Measurements from ENCODE around the gene PHF5A.
"Not testable (repeated sequence)": the region's sequence is repeated elsewhere in the genome, so short reads cannot be mapped to it uniquely, and the experiment has no call there.

The PHF5A gene

DNA sequence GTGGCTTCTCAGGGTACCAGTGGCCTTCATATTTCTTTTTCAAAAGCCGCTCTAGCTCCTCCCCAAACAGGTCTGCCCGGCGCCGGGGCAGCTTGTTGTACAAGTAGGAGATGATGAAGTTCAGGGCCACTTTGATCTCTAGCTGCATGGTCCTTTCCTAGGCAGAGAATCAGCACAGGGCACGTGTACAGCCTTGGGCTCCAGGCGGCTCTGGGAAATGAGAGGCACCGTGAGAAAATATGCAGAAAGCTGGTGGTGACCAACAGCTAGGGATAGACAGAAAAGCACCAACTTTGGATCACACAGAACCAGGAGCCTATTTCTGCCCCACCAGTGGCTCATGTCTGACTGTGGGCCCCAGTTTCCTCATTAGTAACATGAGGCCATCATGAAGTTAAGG lies 31.3 kb downstream of the PHF5A start:
- H3K4me3 ChIP-seq (ENCODE audit: low read depth, low read length), result no peak overlapping the region
- TF ChIP-seq, protein P1, sequence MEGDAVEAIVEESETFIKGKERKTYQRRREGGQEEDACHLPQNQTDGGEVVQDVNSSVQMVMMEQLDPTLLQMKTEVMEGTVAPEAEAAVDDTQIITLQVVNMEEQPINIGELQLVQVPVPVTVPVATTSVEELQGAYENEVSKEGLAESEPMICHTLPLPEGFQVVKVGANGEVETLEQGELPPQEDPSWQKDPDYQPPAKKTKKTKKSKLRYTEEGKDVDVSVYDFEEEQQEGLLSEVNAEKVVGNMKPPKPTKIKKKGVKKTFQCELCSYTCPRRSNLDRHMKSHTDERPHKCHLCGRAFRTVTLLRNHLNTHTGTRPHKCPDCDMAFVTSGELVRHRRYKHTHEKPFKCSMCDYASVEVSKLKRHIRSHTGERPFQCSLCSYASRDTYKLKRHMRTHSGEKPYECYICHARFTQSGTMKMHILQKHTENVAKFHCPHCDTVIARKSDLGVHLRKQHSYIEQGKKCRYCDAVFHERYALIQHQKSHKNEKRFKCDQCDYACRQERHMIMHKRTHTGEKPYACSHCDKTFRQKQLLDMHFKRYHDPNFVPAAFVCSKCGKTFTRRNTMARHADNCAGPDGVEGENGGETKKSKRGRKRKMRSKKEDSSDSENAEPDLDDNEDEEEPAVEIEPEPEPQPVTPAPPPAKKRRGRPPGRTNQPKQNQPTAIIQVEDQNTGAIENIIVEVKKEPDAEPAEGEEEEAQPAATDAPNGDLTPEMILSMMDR (IDR thresholded peaks at IDR 0.05; ENCODE audit: borderline replicate concordance, insufficient read depth, low read depth, low read length), result no peak

DNA sequence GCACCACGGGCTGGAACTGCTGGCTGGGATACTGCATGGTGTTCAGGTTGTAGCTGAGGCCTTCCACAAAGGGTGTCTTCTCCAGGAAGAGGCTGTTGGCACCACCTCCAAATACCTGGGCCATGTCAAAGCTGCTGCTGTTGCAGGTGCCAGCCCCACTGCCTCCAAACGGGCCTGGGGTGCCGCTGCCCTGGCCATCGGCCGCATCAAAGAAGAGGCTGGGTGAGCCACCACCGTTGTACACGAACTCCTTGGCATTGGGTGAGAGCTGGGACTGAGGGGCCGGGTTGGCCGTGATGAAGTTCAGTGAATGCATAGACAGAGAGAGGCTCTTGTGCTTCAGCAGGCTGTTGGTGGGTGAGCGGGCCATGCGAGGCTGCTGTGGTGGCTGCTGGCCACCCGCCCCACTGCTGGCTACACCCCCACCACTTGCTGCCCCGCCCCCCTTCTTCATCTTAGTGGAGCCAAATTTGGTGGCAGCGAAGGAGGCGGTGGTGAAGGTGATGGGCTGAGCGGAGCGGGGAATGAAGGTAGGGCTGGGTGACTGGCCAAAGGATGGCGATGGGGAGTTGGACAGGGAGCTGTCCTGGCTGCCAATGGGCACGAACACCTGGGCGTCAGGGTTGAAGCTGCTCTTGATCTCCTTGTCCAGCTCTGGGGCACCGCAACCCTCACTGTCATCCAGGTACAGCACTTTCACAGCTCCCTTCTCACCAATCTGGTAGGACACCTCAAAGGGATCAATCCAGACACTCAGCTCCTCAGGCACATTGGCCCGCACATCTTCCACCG lies 32.0 kb downstream of the PHF5A start:
- no peak overlapping the region for H3K4me3 ChIP-seq (ENCODE audit: low read depth, low read length)
- TF ChIP-seq, protein P1 (IDR thresholded peaks at IDR 0.05; ENCODE audit: borderline replicate concordance, insufficient read depth, low read depth, low read length), result no peak

DNA sequence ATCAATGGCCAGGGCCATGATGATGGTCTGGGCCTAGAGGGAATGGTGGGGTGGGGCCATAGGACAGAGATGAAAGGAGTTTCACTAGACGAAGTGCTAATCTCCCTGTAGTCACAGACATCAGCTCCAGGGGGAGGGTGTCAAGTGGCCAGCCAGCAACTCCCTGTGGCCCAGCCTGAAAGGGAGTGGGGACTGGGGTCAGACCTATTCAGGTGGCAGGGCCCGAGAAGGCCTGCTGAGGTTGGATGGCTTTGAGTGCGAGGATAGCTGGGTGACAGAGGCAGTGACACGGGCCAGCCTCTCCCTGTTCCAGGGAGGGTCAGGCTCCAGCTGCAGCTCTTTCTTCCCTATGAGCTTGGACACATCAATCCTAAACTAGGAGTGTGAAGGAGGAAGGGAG lies 32.9 kb downstream of the PHF5A start:
- H3K4me3 ChIP-seq (ENCODE audit: low read depth, low read length), result no peak overlapping the region
- TF ChIP-seq, protein P1 (IDR thresholded peaks at IDR 0.05; ENCODE audit: borderline replicate concordance, insufficient read depth, low read depth, low read length), result no peak

DNA sequence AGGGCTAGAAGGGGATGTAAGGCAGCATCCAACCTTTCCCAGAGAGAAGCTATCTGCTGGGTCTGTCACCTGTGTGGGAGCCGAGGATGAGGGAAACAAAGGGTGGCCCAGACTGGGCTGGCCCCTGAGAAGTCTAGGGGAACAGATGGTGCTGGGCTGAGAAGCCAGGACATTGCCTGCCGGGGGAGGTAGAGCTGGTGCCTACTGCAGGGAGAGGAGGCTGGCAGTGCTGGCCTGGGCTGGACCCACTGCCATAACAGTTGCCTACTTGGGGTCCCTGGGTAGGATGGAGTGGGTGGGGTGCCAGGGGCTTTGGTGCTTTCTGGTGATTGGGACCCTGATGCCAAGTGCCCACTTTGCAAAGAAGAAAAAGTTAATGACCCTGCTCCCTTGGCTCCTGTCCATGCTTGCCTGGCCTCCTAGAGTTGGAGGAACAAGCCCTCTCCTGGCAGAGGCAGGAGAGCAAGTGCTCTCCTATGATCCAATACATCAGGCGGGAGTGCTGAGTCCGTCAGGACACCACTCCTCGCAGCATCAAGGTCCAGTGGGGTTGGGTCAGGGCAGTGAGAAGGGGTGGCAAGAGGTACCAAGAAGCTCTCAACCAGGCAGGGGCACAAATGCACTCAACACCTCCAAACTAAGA lies 34.0 kb downstream of the PHF5A start:
- H3K4me3 ChIP-seq (ENCODE audit: low read depth, low read length), result not testable (repeated sequence)

DNA sequence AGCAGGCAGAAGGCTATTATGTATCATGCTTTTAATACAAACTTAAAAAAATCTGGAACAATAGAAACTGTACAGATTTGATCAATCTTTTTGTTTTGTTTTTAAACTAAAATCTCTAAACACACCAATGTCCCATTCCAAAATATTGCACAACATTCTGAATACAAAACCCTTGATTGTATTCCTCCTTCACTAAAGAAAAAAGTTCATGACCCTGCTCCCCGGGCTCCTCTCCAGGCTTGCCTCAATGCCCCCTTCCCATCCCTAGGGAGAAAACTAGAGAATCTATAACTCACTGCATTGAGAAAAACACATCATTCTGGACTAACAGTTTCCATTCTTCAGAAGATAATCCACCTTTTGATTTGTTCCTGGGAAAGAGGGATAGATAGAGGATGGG lies 35.0 kb downstream of the PHF5A start:
- not testable (repeated sequence) for H3K4me3 ChIP-seq (ENCODE audit: low read depth, low read length)

DNA sequence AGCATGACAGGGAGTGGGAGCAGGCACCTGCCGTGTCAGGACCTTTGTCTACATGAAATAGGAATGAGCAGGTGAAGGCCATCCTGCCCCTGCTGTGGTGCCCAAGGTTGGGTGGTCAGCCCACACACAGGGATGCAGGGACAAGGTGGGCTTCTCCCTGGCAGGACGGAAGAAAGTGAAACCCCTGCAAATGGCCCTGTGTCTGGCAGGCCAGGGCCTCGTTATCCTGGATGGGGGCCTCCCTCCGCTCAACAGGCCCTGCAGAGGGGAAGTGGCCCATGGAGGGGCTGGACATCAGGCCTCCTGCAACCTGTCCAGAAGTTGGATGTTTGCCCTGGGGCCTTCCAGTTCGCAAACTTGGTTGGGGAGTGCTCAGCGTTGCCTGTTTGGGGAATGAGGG lies 36.8 kb downstream of the PHF5A start:
- TF ChIP-seq, protein P1 (IDR thresholded peaks at IDR 0.05; ENCODE audit: borderline replicate concordance, insufficient read depth, low read depth, low read length), result no peak
- H3K4me3 ChIP-seq (ENCODE audit: low read depth, low read length), result no peak overlapping the region

DNA sequence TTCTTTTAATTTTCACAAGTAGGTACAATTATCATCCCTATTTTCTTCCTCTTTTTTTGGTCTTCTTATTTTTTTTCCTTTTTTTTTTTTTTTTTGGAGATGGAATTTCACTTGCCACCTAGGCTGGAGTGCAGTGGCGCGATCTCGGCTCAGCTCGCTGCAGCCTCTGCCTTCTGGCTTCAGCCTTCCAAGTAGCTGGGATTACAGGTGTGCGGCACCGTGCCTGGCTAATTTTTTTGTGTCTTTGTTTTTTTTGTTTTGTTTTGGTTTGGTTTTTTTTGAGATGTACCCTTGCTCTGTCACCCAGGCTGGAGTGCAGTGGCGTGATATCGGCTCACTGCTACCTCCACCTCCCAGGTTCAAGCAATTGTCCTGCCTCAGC lies 38.5 kb downstream of the PHF5A start:
- TF ChIP-seq, protein P1 (IDR thresholded peaks at IDR 0.05; ENCODE audit: borderline replicate concordance, insufficient read depth, low read depth, low read length), result no peak

DNA sequence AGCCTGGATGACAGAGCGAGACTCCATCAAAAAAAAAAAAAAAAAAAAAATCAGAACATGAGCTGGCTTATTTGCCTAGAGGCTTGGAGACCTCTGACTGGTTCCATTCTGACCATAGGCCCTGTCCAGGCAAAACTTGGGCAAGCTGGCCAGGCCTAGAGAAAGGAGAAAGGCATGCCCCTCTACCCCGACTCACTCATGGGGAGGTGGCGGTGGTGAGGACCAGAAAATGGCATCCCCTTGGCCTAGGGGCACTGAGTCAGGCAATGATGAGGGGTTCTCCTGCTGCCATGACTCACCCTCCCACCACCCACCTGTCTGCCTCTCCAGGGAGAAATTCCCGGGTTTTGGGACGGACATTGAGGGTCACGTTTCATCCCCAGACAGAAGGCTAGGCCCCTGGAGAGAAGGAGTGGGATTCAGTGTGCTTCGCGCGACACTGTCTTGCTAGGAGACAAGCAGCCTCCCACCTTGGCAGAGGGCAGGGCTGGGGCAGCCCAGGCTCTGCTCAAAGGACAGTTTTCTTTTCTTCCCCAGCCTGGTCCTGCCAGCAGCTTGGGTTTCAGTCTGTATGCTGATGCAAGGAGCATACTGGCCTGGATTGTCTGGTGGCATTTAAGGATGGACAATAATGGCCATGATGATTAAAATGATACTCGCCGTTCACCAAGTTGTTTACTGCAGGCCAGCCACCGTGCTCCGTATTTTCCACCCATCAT lies 39.1 kb downstream of the PHF5A start:
- H3K4me3 ChIP-seq (ENCODE audit: low read depth, low read length), result no peak overlapping the region
- TF ChIP-seq, protein P1 (IDR thresholded peaks at IDR 0.05; ENCODE audit: borderline replicate concordance, insufficient read depth, low read depth, low read length), result no peak

More for the DNA sequence above, 38.5 kb downstream of the PHF5A start:
- no peak overlapping the region for H3K4me3 ChIP-seq (ENCODE audit: low read depth, low read length)
